CD4-positive, alpha-beta T cell treated with Interleukin-12 subunit alpha and Interleukin-12 subunit beta, for 1 hour (primary cell): Measurements from ENCODE around the gene KRT76.

Experiments used
- DNase-seq: peaks from one replicate; pipeline ENCODE4 v3.0.0-alpha.2; 2020

The KRT76 gene

GRCh38 chr12:52776913-52777395 lies at the start of gene KRT76:
Gene KRT76, minus strand, starts transcription at chr12:52777345. Its CDS starts 54 bp downstream, at chr12:52777291.
- no peak for DNase-seq

- no peak for DNase-seq
Observed at GRCh38 chr12:52825961-52826360, 48.8 kb upstream of the KRT76 start.

- DNase-seq, result no peak
Observed at GRCh38 chr12:52824741-52825410, 47.7 kb upstream of the KRT76 start.

GRCh38 chr12:52823761-52824450 lies 46.8 kb upstream of the KRT76 start:
- DNase-seq, result no peak

- no peak for DNase-seq
Observed at GRCh38 chr12:52822771-52823510, 45.8 kb upstream of the KRT76 start.

- no peak for DNase-seq
Observed at GRCh38 chr12:52821826-52822660, 44.9 kb upstream of the KRT76 start.

GRCh38 chr12:52821071-52821730 lies 44.1 kb upstream of the KRT76 start:
- no peak for DNase-seq

GRCh38 chr12:52820521-52820920 lies 43.4 kb upstream of the KRT76 start:
- DNase-seq, result no peak

- DNase-seq, result no peak
Observed at GRCh38 chr12:52819731-52820510, 42.8 kb upstream of the KRT76 start.

- DNase-seq, result no peak
Observed at GRCh38 chr12:52818887-52819420, 41.8 kb upstream of the KRT76 start.

GRCh38 chr12:52818388-52818787 lies 41.2 kb upstream of the KRT76 start:
- DNase-seq, result no peak

GRCh38 chr12:52817699-52818238 lies 40.6 kb upstream of the KRT76 start:
- no peak for DNase-seq

- no peak for DNase-seq
Observed at GRCh38 chr12:52817003-52817698, 40.0 kb upstream of the KRT76 start.

GRCh38 chr12:52815676-52816588 lies 38.8 kb upstream of the KRT76 start:
- no peak for DNase-seq

GRCh38 chr12:52815161-52815560 lies 38.0 kb upstream of the KRT76 start:
- no peak for DNase-seq

- no peak for DNase-seq
Observed at GRCh38 chr12:52814710-52815155, 37.6 kb upstream of the KRT76 start.

GRCh38 chr12:52813885-52814709 lies 37.0 kb upstream of the KRT76 start, which contains the start of gene KRT4:
Gene KRT4, minus strand, starts transcription at chr12:52814116. Its CDS starts 58 bp downstream, at chr12:52814058.
- DNase-seq, result no peak
